ENCODE data around the gene BYSL.

DNA sequence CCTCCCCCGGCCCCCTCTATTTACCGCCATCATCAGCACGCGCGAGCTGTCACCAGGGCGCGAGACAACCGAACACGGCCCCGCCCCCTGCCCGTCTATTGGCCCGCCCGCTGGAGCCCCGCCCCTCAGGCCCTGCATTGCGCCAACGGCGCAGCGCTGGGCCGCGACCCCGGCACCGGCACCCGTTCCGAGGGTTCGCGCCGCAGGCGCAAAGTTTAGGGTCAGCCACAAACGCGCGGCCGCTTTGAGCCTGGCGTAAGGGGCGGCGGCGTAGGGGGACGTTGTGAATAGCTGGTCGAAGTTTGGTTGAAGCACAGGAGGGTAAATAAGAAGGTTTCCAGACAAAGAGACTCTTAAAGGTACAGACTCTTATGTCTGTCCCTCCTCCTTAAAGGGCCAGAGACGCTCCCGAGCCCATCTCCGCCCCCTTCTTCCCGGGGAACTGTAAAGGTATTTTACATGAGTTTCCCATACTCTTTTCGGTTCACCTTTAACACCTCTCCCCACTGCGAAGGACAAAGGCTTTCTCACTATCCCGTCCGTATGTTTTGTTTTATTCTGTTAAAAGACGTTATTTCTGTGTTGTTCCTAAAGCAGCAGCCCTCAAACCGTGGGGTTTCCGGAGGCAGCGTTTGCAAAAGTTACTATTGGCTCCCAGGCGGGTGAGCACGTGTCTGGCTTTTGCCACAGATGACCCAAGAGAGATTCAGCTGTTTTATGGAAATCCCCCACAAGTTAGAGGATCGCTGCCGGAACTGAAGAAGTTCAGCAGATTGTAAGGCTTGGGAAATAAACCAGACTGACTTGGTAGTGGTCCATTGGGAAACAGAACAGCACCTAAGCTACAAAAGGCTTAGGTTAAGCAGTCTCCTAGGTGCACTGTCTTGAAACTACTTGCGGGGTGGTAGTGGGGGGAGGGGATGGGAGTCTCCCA is 25.7 kb upstream of the BYSL start, which contains the start of gene USP49:
- TF ChIP-seq EP300 (IDR thresholded peaks at IDR 0.05), result no peak
- TF ChIP-seq, protein P1, sequence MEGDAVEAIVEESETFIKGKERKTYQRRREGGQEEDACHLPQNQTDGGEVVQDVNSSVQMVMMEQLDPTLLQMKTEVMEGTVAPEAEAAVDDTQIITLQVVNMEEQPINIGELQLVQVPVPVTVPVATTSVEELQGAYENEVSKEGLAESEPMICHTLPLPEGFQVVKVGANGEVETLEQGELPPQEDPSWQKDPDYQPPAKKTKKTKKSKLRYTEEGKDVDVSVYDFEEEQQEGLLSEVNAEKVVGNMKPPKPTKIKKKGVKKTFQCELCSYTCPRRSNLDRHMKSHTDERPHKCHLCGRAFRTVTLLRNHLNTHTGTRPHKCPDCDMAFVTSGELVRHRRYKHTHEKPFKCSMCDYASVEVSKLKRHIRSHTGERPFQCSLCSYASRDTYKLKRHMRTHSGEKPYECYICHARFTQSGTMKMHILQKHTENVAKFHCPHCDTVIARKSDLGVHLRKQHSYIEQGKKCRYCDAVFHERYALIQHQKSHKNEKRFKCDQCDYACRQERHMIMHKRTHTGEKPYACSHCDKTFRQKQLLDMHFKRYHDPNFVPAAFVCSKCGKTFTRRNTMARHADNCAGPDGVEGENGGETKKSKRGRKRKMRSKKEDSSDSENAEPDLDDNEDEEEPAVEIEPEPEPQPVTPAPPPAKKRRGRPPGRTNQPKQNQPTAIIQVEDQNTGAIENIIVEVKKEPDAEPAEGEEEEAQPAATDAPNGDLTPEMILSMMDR (IDR thresholded peaks at IDR 0.05), result no peak
